ENCODE results near the gene NOX4. TPM values are rescaled to one million over a fixed set of nuclear protein-coding genes. Genes with fewer than 3 reads are reported as not detected.

The NOX4 gene
- not detected for total RNA-seq
- not detected for total RNA-seq (2013)
- total RNA-seq: 0 to 0.06 (median 0) reads per million in 29 experiments

GRCh38 chr11:89490981-89491690, at the start of gene NOX4:
Gene NOX4 (minus strand): TSS chr11:89491375. CDS start chr11:89491246, 129 bp downstream.
- ATAC-seq (replicated peaks in 1 of 4): peak in 1 of 4 experiments; percentile 30
- no peaks in the 10 kb centered on the region for H3K36me3 Mint-ChIP-seq
- Histone ChIP-seq H3K4me1 (ENCODE audit: control insufficient read depth in 1 of 2, extremely low read depth in 1 of 2, insufficient read depth in 2 of 2, low read length in 2 of 2) (no peaks in the 10 kb centered on the region), H3K36me3 (ENCODE audit: control insufficient read depth in 2 of 2, extremely low read depth in 1 of 2, insufficient read depth in 1 of 2, low read length in 1 of 2) (no peaks in the 10 kb centered on the region), H3K27me3 (replicated peaks in 1 of 2; ENCODE audit: control insufficient read depth in 2 of 2, extremely low read depth in 1 of 2, insufficient read depth in 2 of 2, low read length in 1 of 2) (peaks cover 3 to 8% of the 10 kb centered on the region in 2 experiments), H3K4me3 (ENCODE audit: control insufficient read depth in 1 of 2, extremely low read depth in 1 of 2, low read length in 1 of 2) (no peak within 1 kb of the TSS), H3K27ac (ENCODE audit: low read length) (no peak within 1 kb of the TSS), H3K9me3 (no peaks in the 10 kb centered on the region)
- H3K4me1 Mint-ChIP-seq: no peaks in the 10 kb centered on the region
- ChIA-PET POLR2A (no interaction called here), CTCF (no interaction called here)
- peaks cover 0 to 3% (median 3%) of the 10 kb centered on the region in 3 donors for H3K9me3 Mint-ChIP-seq
- DNase-seq: no peak
- no peak within 1 kb of the TSS for H3K27ac Mint-ChIP-seq
- WGBS (ENCODE audit: insufficient coverage): 12% methylated on average over 44 of the region's 51 CpGs
- no peak within 1 kb of the TSS for H3K4me3 Mint-ChIP-seq
- peaks cover 14 to 23% of the 10 kb centered on the region in 2 donors for H3K27me3 Mint-ChIP-seq

GRCh38 chr11:89540826-89541225, 49.7 kb upstream of the NOX4 start:
- no peaks in the 10 kb centered on the region for H3K36me3 Mint-ChIP-seq
- CTCF ChIA-PET: no interaction called here
- Histone ChIP-seq H3K4me3 (ENCODE audit: control insufficient read depth in 1 of 2, extremely low read depth in 1 of 2, low read length in 1 of 2) (no peak overlapping the region), H3K36me3 (ENCODE audit: control insufficient read depth in 2 of 2, extremely low read depth in 1 of 2, insufficient read depth in 1 of 2, low read length in 1 of 2) (no peaks in the 10 kb centered on the region), H3K27ac (ENCODE audit: low read length) (no peak overlapping the region), H3K9me3 (no peaks in the 10 kb centered on the region), H3K27me3 (replicated peaks in 1 of 2; ENCODE audit: control insufficient read depth in 2 of 2, extremely low read depth in 1 of 2, insufficient read depth in 2 of 2, low read length in 1 of 2) (no peaks in the 10 kb centered on the region), H3K4me1 (ENCODE audit: control insufficient read depth in 1 of 2, extremely low read depth in 1 of 2, insufficient read depth in 2 of 2, low read length in 2 of 2) (no peaks in the 10 kb centered on the region)
- H3K4me3 Mint-ChIP-seq: no peak overlapping the region
- no peaks in the 10 kb centered on the region for H3K4me1 Mint-ChIP-seq
- no peak for ATAC-seq (replicated peaks in 1 of 4)
- no peak for DNase-seq
- POLR2A ChIA-PET: no interaction called here
- peaks cover 4 to 6% (median 6%) of the 10 kb centered on the region in 3 donors for H3K9me3 Mint-ChIP-seq
- H3K27me3 Mint-ChIP-seq: no peaks in the 10 kb centered on the region
- no peak overlapping the region for H3K27ac Mint-ChIP-seq
- no CpG with 5 or more reads among the region's 1 CpG for WGBS (ENCODE audit: insufficient coverage)

- WGBS (ENCODE audit: insufficient coverage): no CpG with 5 or more reads among the region's 1 CpG
- H3K27me3 ChIP-seq (replicated peaks in 1 of 2; ENCODE audit: control insufficient read depth in 2 of 2, extremely low read depth in 1 of 2, insufficient read depth in 2 of 2, low read length in 1 of 2): no peaks in the 10 kb centered on the region
- H3K27ac ChIP-seq (ENCODE audit: low read length): no peak overlapping the region
- no peaks in the 10 kb centered on the region for H3K36me3 ChIP-seq (ENCODE audit: control insufficient read depth in 2 of 2, extremely low read depth in 1 of 2, insufficient read depth in 1 of 2, low read length in 1 of 2)
- no peaks in the 10 kb centered on the region for H3K4me1 ChIP-seq (ENCODE audit: control insufficient read depth in 1 of 2, extremely low read depth in 1 of 2, insufficient read depth in 2 of 2, low read length in 2 of 2)
- POLR2A ChIA-PET: no interaction called here
- Mint-ChIP-seq H3K27ac (no peak overlapping the region), H3K27me3 (no peaks in the 10 kb centered on the region), H3K9me3 (peaks cover 4 to 15% (median 6%) of the 10 kb centered on the region in 3 donors), H3K4me3 (no peak overlapping the region), H3K4me1 (no peaks in the 10 kb centered on the region), H3K36me3 (no peaks in the 10 kb centered on the region)
- no peaks in the 10 kb centered on the region for H3K9me3 ChIP-seq
- DNase-seq (no peak), ATAC-seq (replicated peaks in 1 of 4) (no peak)
- no peak overlapping the region for H3K4me3 ChIP-seq (ENCODE audit: control insufficient read depth in 1 of 2, extremely low read depth in 1 of 2, low read length in 1 of 2)
- CTCF ChIA-PET: interaction anchor here in 1 of 2 donors (0.7 kb wide), 1 partner anchor 14 kb away, joined by 3 read pairs; no protein-coding TSS in a partner anchor
These were observed 46.8 kb upstream of the NOX4 start for GRCh38 chr11:89537936-89538335.

GRCh38 chr11:89536926-89537325, 45.8 kb upstream of the NOX4 start:
- H3K27me3 ChIP-seq (replicated peaks in 1 of 2; ENCODE audit: control insufficient read depth in 2 of 2, extremely low read depth in 1 of 2, insufficient read depth in 2 of 2, low read length in 1 of 2): no peaks in the 10 kb centered on the region
- H3K36me3 ChIP-seq (ENCODE audit: control insufficient read depth in 2 of 2, extremely low read depth in 1 of 2, insufficient read depth in 1 of 2, low read length in 1 of 2): no peaks in the 10 kb centered on the region
- no peaks in the 10 kb centered on the region for H3K4me1 Mint-ChIP-seq
- ChIA-PET POLR2A (no interaction called here), CTCF (no interaction called here)
- H3K4me1 ChIP-seq (ENCODE audit: control insufficient read depth in 1 of 2, extremely low read depth in 1 of 2, insufficient read depth in 2 of 2, low read length in 2 of 2): no peaks in the 10 kb centered on the region
- H3K9me3 ChIP-seq: no peaks in the 10 kb centered on the region
- no peak overlapping the region for H3K4me3 Mint-ChIP-seq
- H3K27ac ChIP-seq (ENCODE audit: low read length): no peak overlapping the region
- H3K9me3 Mint-ChIP-seq: peaks cover 4 to 19% (median 6%) of the 10 kb centered on the region in 3 donors
- H3K36me3 Mint-ChIP-seq: no peaks in the 10 kb centered on the region
- DNase-seq (no peak), ATAC-seq (replicated peaks in 1 of 4) (no peak)
- H3K4me3 ChIP-seq (ENCODE audit: control insufficient read depth in 1 of 2, extremely low read depth in 1 of 2, low read length in 1 of 2): no peak overlapping the region
- no CpG with 5 or more reads among the region's 1 CpG for WGBS (ENCODE audit: insufficient coverage)
- H3K27me3 Mint-ChIP-seq: no peaks in the 10 kb centered on the region
- no peak overlapping the region for H3K27ac Mint-ChIP-seq

- peaks cover 4 to 19% (median 6%) of the 10 kb centered on the region in 3 donors for H3K9me3 Mint-ChIP-seq
- CTCF ChIA-PET: no interaction called here
- H3K4me1 ChIP-seq (ENCODE audit: control insufficient read depth in 1 of 2, extremely low read depth in 1 of 2, insufficient read depth in 2 of 2, low read length in 2 of 2): no peaks in the 10 kb centered on the region
- WGBS (ENCODE audit: insufficient coverage): 82% methylated on average over 3 of the region's 4 CpGs
- H3K36me3 ChIP-seq (ENCODE audit: control insufficient read depth in 2 of 2, extremely low read depth in 1 of 2, insufficient read depth in 1 of 2, low read length in 1 of 2): no peaks in the 10 kb centered on the region
- H3K4me3 Mint-ChIP-seq: no peak overlapping the region
- no peak overlapping the region for H3K4me3 ChIP-seq (ENCODE audit: control insufficient read depth in 1 of 2, extremely low read depth in 1 of 2, low read length in 1 of 2)
- no peaks in the 10 kb centered on the region for H3K27me3 ChIP-seq (replicated peaks in 1 of 2; ENCODE audit: control insufficient read depth in 2 of 2, extremely low read depth in 1 of 2, insufficient read depth in 2 of 2, low read length in 1 of 2)
- no peaks in the 10 kb centered on the region for H3K36me3 Mint-ChIP-seq
- H3K27ac ChIP-seq (ENCODE audit: low read length): no peak overlapping the region
- no peaks in the 10 kb centered on the region for H3K9me3 ChIP-seq
- POLR2A ChIA-PET: no interaction called here
- no peaks in the 10 kb centered on the region for H3K4me1 Mint-ChIP-seq
- no peak for DNase-seq
- H3K27ac Mint-ChIP-seq: no peak overlapping the region
- H3K27me3 Mint-ChIP-seq: no peaks in the 10 kb centered on the region
- ATAC-seq (replicated peaks in 1 of 4): no peak
These were observed 44.0 kb upstream of the NOX4 start for GRCh38 chr11:89535221-89535620.

GRCh38 chr11:89529626-89530380, 38.6 kb upstream of the NOX4 start:
- Histone ChIP-seq H3K4me3 (ENCODE audit: control insufficient read depth in 1 of 2, extremely low read depth in 1 of 2, low read length in 1 of 2) (no peak overlapping the region), H3K27me3 (replicated peaks in 1 of 2; ENCODE audit: control insufficient read depth in 2 of 2, extremely low read depth in 1 of 2, insufficient read depth in 2 of 2, low read length in 1 of 2) (no peaks in the 10 kb centered on the region), H3K27ac (ENCODE audit: low read length) (no peak overlapping the region), H3K9me3 (no peaks in the 10 kb centered on the region), H3K36me3 (ENCODE audit: control insufficient read depth in 2 of 2, extremely low read depth in 1 of 2, insufficient read depth in 1 of 2, low read length in 1 of 2) (no peaks in the 10 kb centered on the region), H3K4me1 (ENCODE audit: control insufficient read depth in 1 of 2, extremely low read depth in 1 of 2, insufficient read depth in 2 of 2, low read length in 2 of 2) (no peaks in the 10 kb centered on the region)
- Mint-ChIP-seq H3K4me3 (no peak overlapping the region), H3K4me1 (no peaks in the 10 kb centered on the region), H3K9me3 (peaks cover 0 to 26% (median 6%) of the 10 kb centered on the region in 3 donors), H3K27ac (no peak overlapping the region), H3K27me3 (no peaks in the 10 kb centered on the region), H3K36me3 (no peaks in the 10 kb centered on the region)
- ChIA-PET CTCF (no interaction called here), POLR2A (no interaction called here)
- DNase-seq (no peak), ATAC-seq (replicated peaks in 1 of 4) (no peak)
- WGBS (ENCODE audit: insufficient coverage): no CpG with 5 or more reads among the region's 2 CpGs
